Peyer's patch (tissue), 4 donors: ENCODE data around the gene PRAC2. TPM values are rescaled to one million over a fixed set of nuclear protein-coding genes. Genes with fewer than 3 reads are reported as not detected.
A peak's percentile ranks its signal among the peaks of the same experiment; 100 is the strongest.

Experiments
- DNase-seq, 3 donors: peaks; one replicate each; pipeline ENCODE4 v3.0.0-alpha.2; 2017 to 2019
- H3K27ac ChIP-seq, 4 donors: fragments of 200-600 bp; sonication (generic); one replicate each; pipeline ENCODE4 v1.5.1; 2016 to 2019
- H3K27me3 ChIP-seq, 2 donors: fragments of 200-600 bp; sonication (generic); one replicate each; pipeline ENCODE4 v1.5.1; 2019
- H3K36me3 ChIP-seq, 3 donors: fragments of 200-600 bp; sonication (generic); one replicate each; pipeline ENCODE4 v1.5.1; 2016 to 2019
- H3K4me1 ChIP-seq, 4 donors: fragments of 200-600 bp; sonication (generic); one replicate each; pipeline ENCODE4 v1.5.1; 2016 to 2019
- H3K4me3 ChIP-seq, 4 donors: fragments of 200-600 bp; sonication (generic); 1 replicate in 3 of 4; 2 replicates in 1 of 4; pipeline ENCODE4 v1.5.1; 2016 to 2019; ENCODE audit warnings: mild to moderate bottlenecking in 1 of 4
- H3K9me3 ChIP-seq, 4 donors: fragments of 200-600 bp; sonication (generic); one replicate each; pipeline ENCODE4 v1.5.1; 2016 to 2019; ENCODE audit warnings: mild to moderate bottlenecking in 1 of 4
- CTCF ChIP-seq, 6 experiments: fragments of 450-650 bp in 4 of 6; fragments of 200-600 bp in 2 of 6; sonication (generic) in 1 of 6; IDR thresholded peaks; one replicate each; pipeline ENCODE4 v1.5.1; 2017 to 2019; ENCODE audit warnings: antibody characterized with exemption in 6 of 6, mild to moderate bottlenecking in 3 of 6, moderate library complexity in 1 of 6
- POLR2A ChIP-seq, 2 donors: fragments of 450-650 bp; IDR thresholded peaks; one replicate each; pipeline ENCODE4 v1.5.1; 2017; ENCODE audit warnings: antibody characterized with exemption in 2 of 2, mild to moderate bottlenecking in 2 of 2, moderate library complexity in 2 of 2
- total RNA-seq, 4 donors: library from RNA; depleted of rRNA; stranded (reverse); fragments of >200 nt; gene quantifications; one replicate each; pipeline ENCODE4 v1.1.0, GENCODE V29; 2016

The PRAC2 gene
- total RNA-seq, 4 donors from 2014 or later: not detected

GRCh38 chr17:48726114-48726915 is 3.3 kb downstream of the PRAC2 start:
- H3K9me3 ChIP-seq: no peaks in the 10 kb centered on the region
- no peak for TF ChIP-seq POLR2A (IDR thresholded peaks at IDR 0.05)
- TF ChIP-seq CTCF (IDR thresholded peaks at IDR 0.05): no peak
- H3K27me3 ChIP-seq: peaks cover 0 to 89% of the 10 kb centered on the region in 2 donors
- H3K36me3 ChIP-seq: no peaks in the 10 kb centered on the region
- H3K27ac ChIP-seq: no peak overlapping the region
- H3K4me1 ChIP-seq: peaks cover 0 to 42% (median 17%) of the 10 kb centered on the region in 4 donors
- no peak overlapping the region for H3K4me3 ChIP-seq
- DNase-seq: no peak

- no peaks in the 10 kb centered on the region for H3K9me3 ChIP-seq
- peaks cover 0 to 42% (median 17%) of the 10 kb centered on the region in 4 donors for H3K4me1 ChIP-seq
- H3K27ac ChIP-seq: no peak overlapping the region
- no peak for TF ChIP-seq POLR2A (IDR thresholded peaks at IDR 0.05)
- no peak for TF ChIP-seq CTCF (IDR thresholded peaks at IDR 0.05)
- DNase-seq: no peak
- no peaks in the 10 kb centered on the region for H3K36me3 ChIP-seq
- peaks cover 0 to 84% of the 10 kb centered on the region in 2 donors for H3K27me3 ChIP-seq
- no peak overlapping the region for H3K4me3 ChIP-seq
Measured at GRCh38 chr17:48726916-48727286, 3.9 kb downstream of the PRAC2 start.

- Histone ChIP-seq H3K9me3 (no peaks in the 10 kb centered on the region), H3K27me3 (peaks cover 0 to 78% of the 10 kb centered on the region in 2 donors), H3K36me3 (no peaks in the 10 kb centered on the region), H3K27ac (no peak overlapping the region), H3K4me1 (peaks cover 0 to 42% (median 17%) of the 10 kb centered on the region in 4 donors), H3K4me3 (no peak overlapping the region)
- TF ChIP-seq CTCF (IDR thresholded peaks at IDR 0.05) (no peak), POLR2A (IDR thresholded peaks at IDR 0.05) (no peak)
- no peak for DNase-seq
Measured at GRCh38 chr17:48727415-48728175, 4.6 kb downstream of the PRAC2 start.

- Histone ChIP-seq H3K36me3 (no peaks in the 10 kb centered on the region), H3K9me3 (no peaks in the 10 kb centered on the region), H3K4me3 (peak within 1 kb of the TSS in 3 of 4 donors; percentile 9 to 41 (median 38)), H3K4me1 (peaks cover 0 to 44% (median 14%) of the 10 kb centered on the region in 4 donors), H3K27ac (no peak within 1 kb of the TSS), H3K27me3 (peaks cover 3 to 77% of the 10 kb centered on the region in 2 donors)
- DNase-seq: peak in 1 of 3 donors; percentile 60
- TF ChIP-seq CTCF (IDR thresholded peaks at IDR 0.05): no peak
- no peak for TF ChIP-seq POLR2A (IDR thresholded peaks at IDR 0.05)
Measured at GRCh38 chr17:48728232-48729231, 5.5 kb downstream of the PRAC2 start, which contains the start of gene HOXB13. TSS of gene HOXB13 (minus strand) at chr17:48728750. CDS start at chr17:48728593, 157 bp downstream.
